GM18858 (cell line): ENCODE results near the gene RAPGEF1.
"Not testable (repeated sequence)": the region's sequence is repeated elsewhere in the genome, so short reads cannot be mapped to it uniquely, and the experiment has no call there.

ENCODE experiments used
- ATAC-seq: cut with Tn5 transposase; IDR thresholded peaks from one replicate; pipeline ENCODE4 v1.9.1; 2021; ENCODE audit not compliant: unreplicated experiment

Gene RAPGEF1

GRCh38 chr9:131575946-131576853, 163.7 kb downstream of the RAPGEF1 start:
- no peak for ATAC-seq

- no peak for ATAC-seq
Observed at GRCh38 chr9:131574730-131575640, 164.9 kb downstream of the RAPGEF1 start.

GRCh38 chr9:131567910-131568309, 172.0 kb downstream of the RAPGEF1 start:
- no peak for ATAC-seq

GRCh38 chr9:131566158-131566557, 173.7 kb downstream of the RAPGEF1 start:
- ATAC-seq = no peak

- ATAC-seq = no peak
Observed at GRCh38 chr9:131565369-131565768, 174.5 kb downstream of the RAPGEF1 start.

- no peak for ATAC-seq
Observed at GRCh38 chr9:131562032-131562959, 177.6 kb downstream of the RAPGEF1 start.

GRCh38 chr9:131559421-131560000, 180.4 kb downstream of the RAPGEF1 start:
- ATAC-seq = no peak

GRCh38 chr9:131557855-131558548, 181.9 kb downstream of the RAPGEF1 start:
- no peak for ATAC-seq

- ATAC-seq = no peak
Observed at GRCh38 chr9:131555841-131556673, 183.8 kb downstream of the RAPGEF1 start.

GRCh38 chr9:131554843-131555351, 185.0 kb downstream of the RAPGEF1 start:
- ATAC-seq = no peak

GRCh38 chr9:131554087-131554842, 185.6 kb downstream of the RAPGEF1 start:
- ATAC-seq = no peak

GRCh38 chr9:131552030-131552429, 187.8 kb downstream of the RAPGEF1 start:
- no peak for ATAC-seq

GRCh38 chr9:131550465-131550864, 189.4 kb downstream of the RAPGEF1 start:
- ATAC-seq = not testable (repeated sequence)

- not testable (repeated sequence) for ATAC-seq
Observed at GRCh38 chr9:131549186-131549585, 190.7 kb downstream of the RAPGEF1 start.

GRCh38 chr9:131546336-131547084, 193.4 kb downstream of the RAPGEF1 start:
- ATAC-seq = no peak

GRCh38 chr9:131545786-131546335, 194.0 kb downstream of the RAPGEF1 start:
- no peak for ATAC-seq
